ENCODE data around the gene TPK1. TPM values are rescaled to one million over a fixed set of nuclear protein-coding genes. Genes with fewer than 3 reads are reported as not detected.

Gene TPK1
- total RNA-seq, 1 experiment from 2014 or later: 3.3 TPM

DNA sequence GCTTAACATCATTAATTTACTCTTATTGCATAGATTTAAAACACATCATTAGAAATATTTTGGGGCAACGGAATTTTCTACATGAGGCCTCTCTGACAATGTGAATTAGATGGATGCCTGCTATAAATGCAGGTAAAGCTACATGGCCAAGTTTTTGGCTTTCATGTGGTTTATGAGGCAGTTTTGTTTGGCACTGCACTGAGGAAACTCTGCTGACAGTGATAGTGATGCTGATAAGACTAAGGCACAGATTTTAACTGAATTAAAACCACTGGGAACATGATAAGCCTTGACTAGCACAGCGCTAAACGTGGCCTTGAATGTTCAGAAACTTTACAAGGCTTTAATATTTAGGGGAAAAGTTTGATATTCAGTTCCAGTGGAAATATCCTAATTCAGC lies 318.1 kb downstream of the TPK1 start:
- CTCF ChIA-PET: no interaction called here
- no peak overlapping the region for H3K4me3 ChIP-seq (ENCODE audit: low read depth in 2 of 2, low read length in 2 of 2)
- no peaks in the 10 kb centered on the region for H3K27me3 ChIP-seq (ENCODE audit: control insufficient read depth, insufficient read depth, low read length)
- BruUV-seq (replicated peaks): no TSS peak
- no peaks in the 10 kb centered on the region for H3K4me1 ChIP-seq (ENCODE audit: control insufficient read depth, insufficient read depth, low read length)
- H3K36me3 ChIP-seq (ENCODE audit: control insufficient read depth, insufficient read depth, low read length): no peaks in the 10 kb centered on the region; the same call in 1 of the 2 replicates
- H3K9me3 ChIP-seq (ENCODE audit: control insufficient read depth, insufficient read depth, low read depth, low read length): no peaks in the 10 kb centered on the region
- ATAC-seq: no peak
- POLR2A ChIA-PET: no interaction called here
- TF ChIP-seq TCF7L2 (IDR thresholded peaks at IDR 0.05; ENCODE audit: low read depth, low read length) (no peak), POLR2AphosphoS5 (IDR thresholded peaks at IDR 0.05; ENCODE audit: low read depth, low read length) (no peak), SIN3A (IDR thresholded peaks at IDR 0.05; ENCODE audit: borderline replicate concordance, insufficient read depth, low read depth, low read length) (no peak)
- TF ChIP-seq, protein P1, sequence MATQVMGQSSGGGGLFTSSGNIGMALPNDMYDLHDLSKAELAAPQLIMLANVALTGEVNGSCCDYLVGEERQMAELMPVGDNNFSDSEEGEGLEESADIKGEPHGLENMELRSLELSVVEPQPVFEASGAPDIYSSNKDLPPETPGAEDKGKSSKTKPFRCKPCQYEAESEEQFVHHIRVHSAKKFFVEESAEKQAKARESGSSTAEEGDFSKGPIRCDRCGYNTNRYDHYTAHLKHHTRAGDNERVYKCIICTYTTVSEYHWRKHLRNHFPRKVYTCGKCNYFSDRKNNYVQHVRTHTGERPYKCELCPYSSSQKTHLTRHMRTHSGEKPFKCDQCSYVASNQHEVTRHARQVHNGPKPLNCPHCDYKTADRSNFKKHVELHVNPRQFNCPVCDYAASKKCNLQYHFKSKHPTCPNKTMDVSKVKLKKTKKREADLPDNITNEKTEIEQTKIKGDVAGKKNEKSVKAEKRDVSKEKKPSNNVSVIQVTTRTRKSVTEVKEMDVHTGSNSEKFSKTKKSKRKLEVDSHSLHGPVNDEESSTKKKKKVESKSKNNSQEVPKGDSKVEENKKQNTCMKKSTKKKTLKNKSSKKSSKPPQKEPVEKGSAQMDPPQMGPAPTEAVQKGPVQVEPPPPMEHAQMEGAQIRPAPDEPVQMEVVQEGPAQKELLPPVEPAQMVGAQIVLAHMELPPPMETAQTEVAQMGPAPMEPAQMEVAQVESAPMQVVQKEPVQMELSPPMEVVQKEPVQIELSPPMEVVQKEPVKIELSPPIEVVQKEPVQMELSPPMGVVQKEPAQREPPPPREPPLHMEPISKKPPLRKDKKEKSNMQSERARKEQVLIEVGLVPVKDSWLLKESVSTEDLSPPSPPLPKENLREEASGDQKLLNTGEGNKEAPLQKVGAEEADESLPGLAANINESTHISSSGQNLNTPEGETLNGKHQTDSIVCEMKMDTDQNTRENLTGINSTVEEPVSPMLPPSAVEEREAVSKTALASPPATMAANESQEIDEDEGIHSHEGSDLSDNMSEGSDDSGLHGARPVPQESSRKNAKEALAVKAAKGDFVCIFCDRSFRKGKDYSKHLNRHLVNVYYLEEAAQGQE (IDR thresholded peaks at IDR 0.05; ENCODE audit: insufficient read depth in 1 of 2, low read depth in 2 of 2, low read length in 1 of 2): no peak
- TF ChIP-seq, protein P2, sequence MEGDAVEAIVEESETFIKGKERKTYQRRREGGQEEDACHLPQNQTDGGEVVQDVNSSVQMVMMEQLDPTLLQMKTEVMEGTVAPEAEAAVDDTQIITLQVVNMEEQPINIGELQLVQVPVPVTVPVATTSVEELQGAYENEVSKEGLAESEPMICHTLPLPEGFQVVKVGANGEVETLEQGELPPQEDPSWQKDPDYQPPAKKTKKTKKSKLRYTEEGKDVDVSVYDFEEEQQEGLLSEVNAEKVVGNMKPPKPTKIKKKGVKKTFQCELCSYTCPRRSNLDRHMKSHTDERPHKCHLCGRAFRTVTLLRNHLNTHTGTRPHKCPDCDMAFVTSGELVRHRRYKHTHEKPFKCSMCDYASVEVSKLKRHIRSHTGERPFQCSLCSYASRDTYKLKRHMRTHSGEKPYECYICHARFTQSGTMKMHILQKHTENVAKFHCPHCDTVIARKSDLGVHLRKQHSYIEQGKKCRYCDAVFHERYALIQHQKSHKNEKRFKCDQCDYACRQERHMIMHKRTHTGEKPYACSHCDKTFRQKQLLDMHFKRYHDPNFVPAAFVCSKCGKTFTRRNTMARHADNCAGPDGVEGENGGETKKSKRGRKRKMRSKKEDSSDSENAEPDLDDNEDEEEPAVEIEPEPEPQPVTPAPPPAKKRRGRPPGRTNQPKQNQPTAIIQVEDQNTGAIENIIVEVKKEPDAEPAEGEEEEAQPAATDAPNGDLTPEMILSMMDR (IDR thresholded peaks at IDR 0.05): no peak
- DNase-seq (ENCODE audit: low read depth, low spot score): no peak
- in situ Hi-C loops (cut with HindIII; ENCODE audit: low pct_unique_long_range_greater_than_20kb, low sequenced_read_pairs) (no loop called here), intact Hi-C loops (cut with micrococcal nuclease; ENCODE audit: unreplicated experiment) (no loop called here)
- H3K27ac ChIP-seq (ENCODE audit: low read length): no peak overlapping the region

GRCh38 chr7:144516729-144517525 lies 318.9 kb downstream of the TPK1 start:
- no peak overlapping the region for H3K27ac ChIP-seq (ENCODE audit: low read length)
- no peak overlapping the region for H3K4me3 ChIP-seq (ENCODE audit: low read depth in 2 of 2, low read length in 2 of 2)
- no TSS peak for BruUV-seq (replicated peaks)
- no peaks in the 10 kb centered on the region for H3K4me1 ChIP-seq (ENCODE audit: control insufficient read depth, insufficient read depth, low read length)
- H3K9me3 ChIP-seq (ENCODE audit: control insufficient read depth, insufficient read depth, low read depth, low read length): no peaks in the 10 kb centered on the region
- intact Hi-C loops (cut with micrococcal nuclease; ENCODE audit: unreplicated experiment) (no loop called here), in situ Hi-C loops (cut with HindIII; ENCODE audit: low pct_unique_long_range_greater_than_20kb, low sequenced_read_pairs) (no loop called here)
- H3K27me3 ChIP-seq (ENCODE audit: control insufficient read depth, insufficient read depth, low read length): no peaks in the 10 kb centered on the region
- ChIA-PET CTCF (no interaction called here), POLR2A (no interaction called here)
- no peaks in the 10 kb centered on the region; the same call in 1 of the 2 replicates for H3K36me3 ChIP-seq (ENCODE audit: control insufficient read depth, insufficient read depth, low read length)
- TF ChIP-seq, protein P1 (IDR thresholded peaks at IDR 0.05; ENCODE audit: insufficient read depth in 1 of 2, low read depth in 2 of 2, low read length in 1 of 2): no peak
- TF ChIP-seq TCF7L2 (IDR thresholded peaks at IDR 0.05; ENCODE audit: low read depth, low read length): no peak
- TF ChIP-seq, protein P2 (IDR thresholded peaks at IDR 0.05): no peak
- TF ChIP-seq SIN3A (IDR thresholded peaks at IDR 0.05; ENCODE audit: borderline replicate concordance, insufficient read depth, low read depth, low read length): no peak
- no peak for TF ChIP-seq POLR2AphosphoS5 (IDR thresholded peaks at IDR 0.05; ENCODE audit: low read depth, low read length)
- no peak for ATAC-seq
- DNase-seq (ENCODE audit: low read depth, low spot score): no peak

Data from Panc1 (cell line).